Esophagus muscularis mucosa (tissue), 4 donors: ENCODE results near the gene SERPINB12. TPM values are rescaled to one million over a fixed set of nuclear protein-coding genes. Genes with fewer than 3 reads are reported as not detected.

Experiments
- DNase-seq: peaks from one replicate; pipeline ENCODE4 v3.0.0-alpha.2; 2017; ENCODE audit errors: extremely low spot score
- H3K27ac ChIP-seq, 4 donors: fragments of 200-600 bp; sonication (generic); replicated peaks in 1 of 4; 1 replicate in 3 of 4; 2 replicates in 1 of 4; pipeline ENCODE4 v1.5.1; 2016 to 2019; ENCODE audit warnings: mild to moderate bottlenecking in 1 of 4
- H3K27me3 ChIP-seq, 4 donors: fragments of 200-600 bp; sonication (generic); one replicate each; pipeline versions ENCODE4 v1.5.1 to v1.6.0; 2016 to 2019
- H3K36me3 ChIP-seq, 4 donors: fragments of 200-600 bp; sonication (generic); one replicate each; pipeline ENCODE4 v1.5.1; 2016 to 2019
- H3K4me1 ChIP-seq, 4 donors: fragments of 200-600 bp; sonication (generic); one replicate each; pipeline ENCODE4 v1.5.1; 2016 to 2019
- H3K4me3 ChIP-seq, 4 donors: fragments of 200-600 bp; sonication (generic); 1 replicate in 2 of 4; 2 replicates in 2 of 4; pipeline ENCODE4 v1.5.1; 2016 to 2019; ENCODE audit warnings: mild to moderate bottlenecking in 4 of 4, moderate library complexity in 1 of 4
- H3K9me3 ChIP-seq, 4 donors: fragments of 200-600 bp; sonication (generic); 1 replicate in 3 of 4; 2 replicates in 1 of 4; pipeline ENCODE4 v1.5.1; 2016 to 2019
- CTCF ChIP-seq, 3 experiments: fragments of 200-600 bp in 2 of 3; fragments of 450-650 bp in 1 of 3; sonication (generic) in 2 of 3; IDR thresholded peaks; one replicate each; pipeline ENCODE4 v1.5.1; 2017 to 2019; ENCODE audit warnings: antibody characterized with exemption in 3 of 3, mild to moderate bottlenecking in 2 of 3, moderate library complexity in 1 of 3
- EP300 ChIP-seq: sonication (generic); formaldehyde crosslinking; IDR thresholded peaks from one replicate; pipeline ENCODE4 v1.6.1; 2017; ENCODE audit warnings: antibody characterized with exemption
- POLR2A ChIP-seq: fragments of 450-650 bp; IDR thresholded peaks from one replicate; pipeline ENCODE4 v1.6.1; 2017; ENCODE audit warnings: antibody characterized with exemption, moderate library complexity, mild to moderate bottlenecking, low read depth
- POLR2AphosphoS5 ChIP-seq, 2 donors: sonication (generic); formaldehyde crosslinking; IDR thresholded peaks; one replicate each; pipeline ENCODE4 v1.6.1; 2017; ENCODE audit warnings: antibody characterized with exemption in 2 of 2
- WGBS: methylation state at CpG from one replicate; pipeline ENCODE4 v1.1.5; 2018; 5-methylcytosine and 5-hydroxymethylcytosine counted together
- intact Hi-C: fragments of 100-400 bp; cut with DNase I; formaldehyde crosslinking; loops from one replicate; pipeline ENCODE4 v1.15.1; 2023
- total RNA-seq, 4 donors: library from RNA; depleted of rRNA; stranded (reverse); fragments of >200 nt; gene quantifications; one replicate each; pipeline versions ENCODE4 v1.1.0 to v1.2.1, GENCODE V29; 2016

The SERPINB12 gene
- total RNA-seq, 4 donors from 2014 or later: not detected

DNA sequence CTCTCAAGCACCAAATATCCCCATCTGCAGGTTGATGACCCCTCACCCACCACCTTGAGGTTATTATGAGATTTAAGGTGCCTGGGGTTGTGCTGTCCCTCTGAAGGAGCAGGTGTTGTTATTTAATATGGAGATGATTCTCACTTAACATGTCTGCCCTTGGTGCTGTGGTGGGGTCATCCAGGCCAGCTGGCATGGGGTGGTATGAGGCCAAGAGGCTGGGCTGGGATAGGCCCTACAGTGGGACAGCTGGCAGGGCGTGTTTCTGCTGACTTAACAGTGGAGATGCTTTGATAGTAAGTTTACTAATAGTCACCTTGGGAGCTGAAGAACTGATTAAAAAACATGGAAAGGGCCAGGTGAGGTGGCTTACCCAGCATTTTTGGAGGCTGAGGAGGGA is 22.4 kb downstream of the SERPINB12 start:
- Histone ChIP-seq H3K4me1 (no peaks in the 10 kb centered on the region), H3K27me3 (peaks cover 0 to 13% (median 0%) of the 10 kb centered on the region in 4 donors), H3K9me3 (no peaks in the 10 kb centered on the region), H3K4me3 (no peak overlapping the region), H3K36me3 (no peaks in the 10 kb centered on the region), H3K27ac (no peak overlapping the region)
- WGBS: 78% methylated on average over 1 of the region's 1 CpG
- TF ChIP-seq POLR2AphosphoS5 (IDR thresholded peaks at IDR 0.05) (no peak), EP300 (no peak), CTCF (IDR thresholded peaks at IDR 0.05) (no peak), POLR2A (no peak)
- intact Hi-C loops: no loop called here
- DNase-seq: no peak

DNA sequence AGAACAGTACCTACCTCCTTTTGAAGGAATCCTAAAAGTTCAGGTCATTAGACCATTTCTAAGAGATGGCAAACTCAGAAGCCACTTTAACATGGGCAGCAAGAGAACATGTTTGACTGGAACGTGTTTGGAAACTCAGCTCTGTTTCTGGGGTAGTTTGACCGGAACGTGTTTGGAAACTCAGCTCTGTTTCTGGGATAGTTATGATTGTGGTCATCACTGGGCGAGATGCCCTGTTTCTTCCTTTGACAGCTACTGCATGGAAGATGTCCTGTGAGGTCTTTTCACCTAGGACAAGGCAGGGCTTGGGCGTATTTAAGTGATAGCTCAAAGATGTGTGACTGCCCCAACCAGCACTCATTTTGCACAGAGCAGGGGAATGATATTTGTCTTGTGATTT is 25.1 kb downstream of the SERPINB12 start:
- no CpG with 5 or more reads among the region's 5 CpGs for WGBS
- H3K4me3 ChIP-seq: no peak overlapping the region
- no peaks in the 10 kb centered on the region for H3K36me3 ChIP-seq
- H3K27me3 ChIP-seq: peaks cover 0 to 8% (median 0%) of the 10 kb centered on the region in 4 donors
- TF ChIP-seq EP300: no peak
- TF ChIP-seq POLR2A: no peak
- TF ChIP-seq POLR2AphosphoS5 (IDR thresholded peaks at IDR 0.05): no peak
- no peak for TF ChIP-seq CTCF (IDR thresholded peaks at IDR 0.05)
- no peaks in the 10 kb centered on the region for H3K4me1 ChIP-seq
- H3K27ac ChIP-seq: no peak overlapping the region
- no peaks in the 10 kb centered on the region for H3K9me3 ChIP-seq
- DNase-seq: no peak
- intact Hi-C loops: no loop called here

- TF ChIP-seq CTCF (IDR thresholded peaks at IDR 0.05) (no peak), POLR2A (no peak), EP300 (no peak), POLR2AphosphoS5 (IDR thresholded peaks at IDR 0.05) (no peak)
- WGBS: 87% methylated on average over 9 of the region's 9 CpGs
- no peak overlapping the region for H3K27ac ChIP-seq
- intact Hi-C loops: no loop called here
- no peak for DNase-seq
- peaks cover 0 to 8% (median 0%) of the 10 kb centered on the region in 4 donors for H3K27me3 ChIP-seq
- no peaks in the 10 kb centered on the region for H3K4me1 ChIP-seq
- no peaks in the 10 kb centered on the region for H3K9me3 ChIP-seq
- H3K36me3 ChIP-seq: no peaks in the 10 kb centered on the region
- no peak overlapping the region for H3K4me3 ChIP-seq
These were observed 25.7 kb downstream of the SERPINB12 start for GRCh38 chr18:63567825-63568224.

DNA sequence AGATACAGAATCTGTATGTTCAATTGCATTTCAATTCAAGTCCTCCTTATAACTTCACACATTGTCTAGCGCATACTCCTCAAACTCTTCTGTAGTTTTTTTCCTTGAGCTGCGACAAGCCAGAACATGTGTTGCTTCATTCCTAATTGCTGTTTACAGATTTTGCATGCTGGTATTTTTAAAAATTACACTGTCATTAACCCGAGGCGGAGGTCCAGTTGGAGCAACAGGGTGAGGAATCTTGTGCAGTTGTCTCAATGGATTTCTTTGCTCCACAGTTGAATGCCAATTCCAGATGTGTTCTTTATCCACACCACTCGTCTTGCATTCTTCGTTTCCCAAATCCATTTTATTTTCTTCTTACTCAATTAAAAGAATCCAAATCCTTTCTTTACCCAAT is 28.6 kb downstream of the SERPINB12 start:
- Histone ChIP-seq H3K4me1 (no peaks in the 10 kb centered on the region), H3K27me3 (peaks cover 0 to 8% (median 0%) of the 10 kb centered on the region in 4 donors), H3K36me3 (no peaks in the 10 kb centered on the region), H3K9me3 (no peaks in the 10 kb centered on the region), H3K27ac (no peak overlapping the region), H3K4me3 (no peak overlapping the region)
- WGBS: 74% methylated on average over 6 of the region's 6 CpGs
- intact Hi-C loops: no loop called here
- TF ChIP-seq POLR2A: no peak
- TF ChIP-seq POLR2AphosphoS5 (IDR thresholded peaks at IDR 0.05): no peak
- TF ChIP-seq EP300: no peak
- TF ChIP-seq CTCF (IDR thresholded peaks at IDR 0.05): no peak
- DNase-seq: no peak

- H3K9me3 ChIP-seq: no peaks in the 10 kb centered on the region
- H3K27me3 ChIP-seq: no peaks in the 10 kb centered on the region
- H3K36me3 ChIP-seq: no peaks in the 10 kb centered on the region
- no peak for DNase-seq
- H3K4me3 ChIP-seq: no peak overlapping the region
- no peaks in the 10 kb centered on the region for H3K4me1 ChIP-seq
- no peak overlapping the region for H3K27ac ChIP-seq
- TF ChIP-seq POLR2A (no peak), POLR2AphosphoS5 (IDR thresholded peaks at IDR 0.05) (no peak), CTCF (IDR thresholded peaks at IDR 0.05) (no peak), EP300 (no peak)
- intact Hi-C loops: loop anchor here (5.0 kb wide), 1 partner anchor 58 kb away; no protein-coding TSS in a partner anchor
These were observed 33.5 kb downstream of the SERPINB12 start for GRCh38 chr18:63575681-63576080.
